NCI-H345 (cell line): ENCODE measurements around the gene PCK1.

Experiments used
- DNase-seq: peaks from one replicate; lab custom pipeline; 2025; lab: John Stamatoyannopoulos, UW

PCK1 gene

DNA sequence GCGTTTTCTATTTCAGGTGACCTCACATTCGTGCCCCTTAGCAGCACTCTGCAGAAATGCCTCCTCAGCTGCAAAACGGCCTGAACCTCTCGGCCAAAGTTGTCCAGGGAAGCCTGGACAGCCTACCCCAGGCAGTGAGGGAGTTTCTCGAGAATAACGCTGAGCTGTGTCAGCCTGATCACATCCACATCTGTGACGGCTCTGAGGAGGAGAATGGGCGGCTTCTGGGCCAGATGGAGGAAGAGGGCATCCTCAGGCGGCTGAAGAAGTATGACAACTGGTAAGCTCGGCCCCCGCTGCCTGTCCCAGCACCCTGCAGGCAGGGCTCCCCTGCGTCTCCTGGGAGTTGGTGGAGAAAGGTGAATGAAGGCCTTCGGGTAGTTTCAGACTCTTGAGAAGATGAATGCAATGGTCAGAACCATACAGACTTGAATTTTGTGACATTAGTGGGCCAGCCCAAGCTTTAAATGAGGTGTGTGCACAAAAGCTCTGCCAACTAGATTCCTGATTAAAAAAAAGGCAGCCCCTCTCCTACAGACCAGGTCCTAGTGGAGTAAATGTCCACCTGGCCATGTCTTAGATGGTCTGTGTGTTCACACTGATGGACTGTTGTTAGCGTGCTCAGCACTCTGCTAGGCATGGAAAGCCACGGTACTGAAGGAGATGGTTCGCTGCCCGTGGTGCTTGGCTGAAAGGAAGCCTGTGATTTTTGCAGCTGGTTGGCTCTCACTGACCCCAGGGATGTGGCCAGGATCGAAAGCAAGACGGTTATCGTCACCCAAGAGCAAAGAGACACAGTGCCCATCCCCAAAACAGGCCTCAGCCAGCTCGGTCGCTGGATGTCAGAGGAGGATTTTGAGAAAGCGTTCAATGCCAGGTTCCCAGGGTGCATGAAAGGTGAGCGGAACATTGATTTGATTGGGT is 708 bp downstream of the PCK1 start:
- no peak for DNase-seq

GRCh38 chr20:57562541-57563465 is 1.9 kb downstream of the PCK1 start:
- no peak for DNase-seq

DNA sequence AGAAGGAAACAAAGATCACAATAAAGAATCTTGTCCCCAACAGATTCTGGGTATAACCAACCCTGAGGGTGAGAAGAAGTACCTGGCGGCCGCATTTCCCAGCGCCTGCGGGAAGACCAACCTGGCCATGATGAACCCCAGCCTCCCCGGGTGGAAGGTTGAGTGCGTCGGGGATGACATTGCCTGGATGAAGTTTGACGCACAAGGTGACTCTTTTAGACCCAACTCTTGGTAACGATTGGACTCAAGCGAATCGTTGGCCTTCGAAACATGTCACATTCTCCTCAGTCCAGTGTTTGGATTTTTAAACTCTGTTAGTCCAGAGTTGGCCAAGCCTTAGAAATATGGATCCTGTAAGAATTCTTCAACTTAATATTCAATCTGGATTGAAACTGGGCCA is 2.6 kb downstream of the PCK1 start:
- no peak for DNase-seq

DNA sequence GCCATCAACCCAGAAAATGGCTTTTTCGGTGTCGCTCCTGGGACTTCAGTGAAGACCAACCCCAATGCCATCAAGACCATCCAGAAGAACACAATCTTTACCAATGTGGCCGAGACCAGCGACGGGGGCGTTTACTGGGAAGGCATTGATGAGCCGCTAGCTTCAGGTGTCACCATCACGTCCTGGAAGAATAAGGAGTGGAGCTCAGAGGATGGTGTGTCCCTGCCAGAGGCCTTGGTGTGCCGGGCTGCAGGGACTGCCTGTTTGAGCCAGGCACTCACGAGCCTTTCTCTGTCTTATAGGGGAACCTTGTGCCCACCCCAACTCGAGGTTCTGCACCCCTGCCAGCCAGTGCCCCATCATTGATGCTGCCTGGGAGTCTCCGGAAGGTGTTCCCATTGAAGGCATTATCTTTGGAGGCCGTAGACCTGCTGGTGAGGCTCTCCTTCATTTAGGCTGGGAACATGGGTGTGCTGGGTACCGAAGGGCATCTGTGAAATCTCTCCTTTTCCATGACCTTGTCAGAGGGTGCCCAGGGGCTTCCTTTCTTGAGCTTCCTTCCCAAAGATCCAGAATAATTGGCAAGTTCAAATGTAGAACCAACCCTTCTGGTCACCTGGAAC is 3.4 kb downstream of the PCK1 start:
- no peak for DNase-seq

GRCh38 chr20:57564951-57565642 is 4.2 kb downstream of the PCK1 start:
- DNase-seq = no peak

- no peak for DNase-seq
Measured at GRCh38 chr20:57566399-57566798, 5.5 kb downstream of the PCK1 start.

DNA sequence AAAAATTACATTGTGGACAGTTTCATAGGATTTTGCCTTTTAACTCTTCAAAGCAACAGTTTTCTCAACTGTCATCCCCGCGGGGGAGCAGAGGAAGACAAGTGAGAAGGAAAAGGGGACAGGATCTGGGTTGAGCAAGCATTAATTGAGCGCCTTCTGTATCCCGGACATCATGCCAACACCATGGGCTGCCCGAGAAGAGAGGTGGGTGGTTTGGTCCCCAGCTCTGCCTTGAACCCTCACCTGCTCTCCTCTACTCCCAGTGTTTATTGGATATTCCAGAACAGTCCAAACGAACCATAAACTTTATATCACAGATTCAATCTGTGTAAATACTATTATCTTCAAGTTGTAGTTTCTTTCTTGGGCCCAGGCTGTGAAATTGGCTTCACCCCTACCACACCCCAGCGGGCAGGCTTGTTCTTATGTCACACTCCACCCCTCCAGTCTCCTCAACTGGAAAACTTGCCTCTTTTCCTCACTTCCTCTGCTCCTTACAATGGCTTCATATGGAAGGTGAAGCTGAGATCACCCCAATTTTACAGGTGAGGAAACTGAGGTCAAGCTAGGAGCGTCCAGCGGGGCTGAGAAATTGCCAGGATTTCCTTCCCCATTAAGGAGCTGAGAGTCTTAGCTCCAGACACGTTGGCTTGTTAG is 6.0 kb downstream of the PCK1 start:
- DNase-seq = no peak

DNA sequence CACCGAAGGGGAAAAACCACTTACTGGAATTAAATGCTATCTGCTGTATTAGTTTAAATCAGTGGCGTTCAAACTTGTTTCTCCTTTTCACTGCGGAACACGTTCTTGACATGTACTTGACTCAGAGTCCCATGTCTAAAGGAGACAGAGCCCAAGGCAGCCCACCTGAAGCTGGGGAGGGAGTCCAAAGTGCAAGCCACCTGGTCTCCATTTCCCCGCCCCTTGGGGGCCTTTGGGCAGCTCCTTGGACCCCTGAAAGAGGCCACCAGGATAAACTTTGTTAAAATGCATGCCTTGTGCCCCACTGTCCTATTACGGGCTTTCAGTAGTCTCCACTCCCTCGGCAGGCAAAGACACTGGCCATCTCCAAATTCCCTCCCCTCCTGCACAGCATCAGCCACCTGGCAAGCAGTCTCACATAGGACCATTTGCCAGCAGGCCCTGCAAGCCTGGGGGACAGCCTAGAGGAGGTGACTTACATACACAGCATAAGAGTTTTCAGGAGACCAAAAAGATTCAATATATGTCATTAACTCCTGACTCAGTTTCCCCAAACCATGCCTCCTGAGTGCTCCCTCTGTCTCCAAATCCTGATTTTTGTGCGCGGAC is 6.7 kb downstream of the PCK1 start:
- no peak for DNase-seq

DNA sequence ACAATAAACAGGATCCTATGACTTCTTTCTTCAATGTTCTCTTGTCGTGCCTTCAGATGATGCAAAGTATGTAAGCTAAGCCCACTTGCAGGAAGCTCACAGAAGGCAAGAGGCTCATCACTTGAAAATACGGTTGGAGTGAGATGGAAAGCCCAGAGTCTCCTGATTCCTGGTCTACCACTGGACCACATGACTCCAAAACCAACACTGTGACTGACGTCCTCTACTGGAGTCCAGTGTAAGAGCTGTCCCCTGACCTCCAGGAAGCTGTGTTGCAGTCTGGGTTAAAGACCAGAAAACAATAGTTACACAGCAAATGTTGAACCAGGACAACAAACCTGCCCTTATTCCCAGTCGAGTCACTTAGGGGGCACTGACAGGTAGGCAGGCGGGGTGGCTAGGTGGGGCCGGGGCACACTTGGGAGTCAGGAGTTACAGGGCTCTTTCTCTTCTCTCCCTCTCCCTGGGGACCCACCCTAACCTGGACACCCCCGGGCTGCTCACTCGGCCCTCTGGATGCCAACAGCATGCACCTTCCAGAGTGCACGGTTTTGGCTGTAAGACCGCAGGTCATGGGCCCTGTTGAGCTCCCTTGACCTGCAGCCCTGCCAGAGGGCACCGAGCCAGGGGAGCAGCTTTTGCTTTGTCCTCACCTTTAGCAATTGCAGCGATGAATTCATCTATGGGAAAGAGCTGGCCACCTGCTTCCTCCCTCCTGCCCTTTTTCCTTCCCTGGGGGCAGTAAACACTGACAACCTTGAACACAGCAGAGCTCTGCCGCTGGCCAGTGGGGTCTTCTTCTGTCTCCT is 7.4 kb downstream of the PCK1 start:
- no peak for DNase-seq

GRCh38 chr20:57568960-57569359 is 8.1 kb downstream of the PCK1 start:
- DNase-seq = no peak

- DNase-seq = no peak
Measured at GRCh38 chr20:57570145-57570850, 9.4 kb downstream of the PCK1 start.

DNA sequence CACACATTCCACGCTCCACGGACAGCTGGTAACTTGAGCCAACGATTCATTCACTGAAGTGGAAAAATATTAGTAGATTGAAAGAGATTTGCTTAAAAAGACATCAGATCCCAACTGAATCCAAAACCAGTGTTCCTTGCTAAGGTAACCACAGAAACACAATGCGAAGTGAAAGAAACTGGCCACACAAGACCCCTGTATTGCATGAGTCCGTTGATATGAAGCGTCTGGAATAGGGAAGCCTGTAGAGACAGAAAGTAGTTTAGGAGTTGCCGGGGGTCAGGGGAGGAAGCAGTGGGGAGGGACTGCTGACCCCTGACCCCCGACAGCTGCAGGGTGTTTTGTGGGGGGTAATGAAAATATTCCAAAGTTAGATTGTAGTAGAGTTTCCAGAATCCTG is 10.0 kb downstream of the PCK1 start:
- no peak for DNase-seq

DNA sequence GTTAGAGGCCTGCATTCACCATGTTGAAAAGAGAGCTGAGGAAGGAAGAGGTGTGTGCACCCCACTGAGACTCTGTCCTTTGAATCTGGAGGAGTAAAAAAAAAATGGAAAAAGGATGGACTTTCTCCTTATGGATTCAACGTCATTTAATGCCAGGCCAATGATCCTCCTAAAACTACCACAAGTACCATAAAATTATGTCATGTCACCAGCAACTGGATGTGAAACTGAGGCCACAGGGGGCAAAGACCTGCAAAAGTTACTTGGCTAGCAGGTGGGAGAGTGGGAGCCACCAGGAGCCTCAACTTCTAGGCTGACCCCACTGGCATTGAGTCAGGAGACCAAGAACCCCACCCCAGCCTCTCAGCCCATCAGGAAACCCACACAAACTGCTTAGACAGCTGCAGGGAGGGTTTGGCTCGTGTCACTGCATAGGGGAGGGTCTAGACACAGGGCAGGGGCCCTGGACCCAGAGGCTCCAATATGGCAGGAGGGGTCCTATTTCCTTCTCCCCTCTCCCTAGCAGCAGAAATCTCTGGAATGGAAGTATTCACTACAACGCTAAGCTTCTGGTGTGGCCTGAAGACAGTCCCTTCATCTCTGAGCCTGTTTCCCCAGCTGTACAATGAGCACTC is 11.0 kb downstream of the PCK1 start:
- DNase-seq = no peak

- no peak for DNase-seq
Measured at GRCh38 chr20:57573242-57573641, 12.3 kb downstream of the PCK1 start.

GRCh38 chr20:57573894-57574293 is 13.0 kb downstream of the PCK1 start:
- DNase-seq = no peak

- DNase-seq = no peak
Measured at GRCh38 chr20:57574954-57575353, 14.0 kb downstream of the PCK1 start.

DNA sequence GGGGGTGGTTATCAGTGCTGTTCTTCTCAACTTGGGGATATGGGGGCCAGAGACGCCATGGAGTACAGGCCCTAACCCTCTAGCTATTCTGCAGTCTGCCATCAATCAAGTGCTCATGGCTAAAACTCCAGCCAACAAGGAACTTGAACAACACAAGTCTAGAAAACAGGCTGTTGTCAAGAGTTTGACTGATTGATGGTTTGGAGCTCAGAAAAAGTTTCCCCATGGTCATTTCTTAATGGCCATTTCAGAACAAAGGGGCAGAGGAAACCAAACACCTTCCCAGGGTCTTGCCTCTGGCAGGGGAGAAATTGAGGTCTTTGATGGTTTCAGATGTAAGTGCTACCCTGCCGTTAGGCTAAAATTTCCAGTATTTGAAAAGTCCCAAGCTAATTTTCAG is 15.1 kb downstream of the PCK1 start:
- no peak for DNase-seq

- DNase-seq = no peak
Measured at GRCh38 chr20:57576617-57577550, 16.0 kb downstream of the PCK1 start.
